ENCODE measurements around the gene NTRK1.

NTRK1 gene

DNA sequence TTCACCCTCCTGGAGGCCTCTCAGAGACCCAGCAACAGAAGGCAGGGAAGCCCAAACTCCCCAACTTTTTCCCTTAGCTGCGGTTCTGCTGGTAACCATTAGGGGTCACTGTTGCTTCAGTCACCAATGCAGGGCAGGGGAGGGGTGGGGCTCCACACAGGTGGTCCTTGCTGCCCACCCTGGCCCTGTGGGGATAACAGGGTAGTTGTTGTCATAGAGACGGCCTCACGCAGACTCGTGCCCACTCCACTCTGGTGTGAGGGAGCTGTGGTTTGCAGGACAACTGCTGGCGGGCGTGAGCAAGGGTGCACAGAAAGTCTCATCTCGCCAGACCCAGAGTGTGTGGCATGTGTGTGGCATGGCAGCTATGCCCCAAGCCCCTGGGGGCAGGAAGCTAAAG is 21.7 kb upstream of the NTRK1 start:
- no peak for DNase-seq (ENCODE audit: low read depth)

- DNase-seq (ENCODE audit: low read depth): no peak
Observed at GRCh38 chr1:156839426-156840109, 21.1 kb upstream of the NTRK1 start.

- DNase-seq (ENCODE audit: low read depth): no peak
Observed at GRCh38 chr1:156840186-156840897, 20.3 kb upstream of the NTRK1 start.

DNA sequence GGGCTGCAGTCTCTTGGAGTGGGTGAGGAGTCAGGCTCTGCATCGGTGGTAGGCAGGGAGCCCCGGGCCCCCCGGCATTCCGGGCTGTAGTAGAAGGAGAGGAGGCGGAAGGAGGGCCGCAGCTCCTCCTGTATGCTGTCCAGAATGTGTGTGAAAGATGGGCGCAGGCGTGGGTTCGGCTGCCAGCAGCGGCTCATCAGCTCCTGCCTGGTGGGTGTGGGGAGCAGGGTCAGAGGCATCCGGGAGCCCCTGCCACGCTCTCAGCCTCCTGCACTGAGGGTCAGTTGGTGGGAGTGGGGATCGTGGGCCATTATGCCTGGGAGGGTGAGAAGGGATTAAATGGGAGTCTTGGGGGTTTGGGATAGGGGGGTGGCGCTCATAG is 19.8 kb upstream of the NTRK1 start:
- no peak for DNase-seq (ENCODE audit: low read depth)

DNA sequence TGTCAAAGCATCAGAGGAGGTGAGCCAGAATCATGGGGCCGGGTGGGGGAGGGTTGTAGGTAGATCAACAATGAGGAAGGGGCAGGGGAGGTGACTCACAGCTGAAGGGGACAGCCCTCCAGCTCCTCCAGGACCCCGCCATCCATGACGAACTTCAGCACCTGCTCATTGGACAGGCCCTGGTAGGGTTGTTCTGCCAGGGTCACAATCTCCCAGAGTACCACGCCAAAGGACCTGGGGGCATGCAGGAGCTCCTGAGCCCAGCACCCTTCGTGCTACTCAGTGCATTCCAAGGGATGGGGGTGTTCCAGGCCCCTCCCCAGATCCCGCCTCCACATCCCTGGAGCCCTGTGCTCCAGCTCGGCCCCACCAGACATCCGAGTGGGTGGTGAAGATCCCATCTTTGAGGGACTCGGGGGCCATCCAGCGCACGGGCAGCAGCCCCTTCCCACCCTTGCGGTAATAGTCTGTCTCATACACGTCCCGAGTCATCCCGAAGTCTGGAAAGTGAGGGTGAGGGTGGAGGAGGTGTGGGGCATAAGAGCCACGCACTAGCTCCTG is 19.3 kb upstream of the NTRK1 start:
- no peak for DNase-seq (ENCODE audit: low read depth)

- DNase-seq (ENCODE audit: low read depth): no peak
Observed at GRCh38 chr1:156842618-156843300, 17.9 kb upstream of the NTRK1 start.

DNA sequence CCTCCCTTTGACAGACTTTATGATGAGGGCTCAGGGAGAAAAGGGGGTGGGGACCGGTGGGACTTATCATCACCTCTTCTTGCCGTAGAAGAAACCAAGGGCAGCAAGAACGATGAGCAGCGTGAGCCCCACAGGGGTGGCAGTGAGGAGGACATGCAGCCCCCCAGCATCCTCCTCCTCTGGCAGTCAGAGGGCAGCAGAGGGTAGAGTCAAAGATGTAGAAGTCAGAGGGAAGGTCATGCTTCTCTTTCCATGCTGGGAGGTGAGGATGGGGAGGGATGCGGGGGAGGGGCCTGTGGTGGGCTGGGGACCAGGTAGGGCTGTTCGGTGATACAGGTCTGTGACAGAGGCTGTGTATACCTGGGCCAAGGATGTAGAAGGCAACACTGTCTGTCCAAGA is 16.6 kb upstream of the NTRK1 start:
- no peak for DNase-seq (ENCODE audit: low read depth)

DNA sequence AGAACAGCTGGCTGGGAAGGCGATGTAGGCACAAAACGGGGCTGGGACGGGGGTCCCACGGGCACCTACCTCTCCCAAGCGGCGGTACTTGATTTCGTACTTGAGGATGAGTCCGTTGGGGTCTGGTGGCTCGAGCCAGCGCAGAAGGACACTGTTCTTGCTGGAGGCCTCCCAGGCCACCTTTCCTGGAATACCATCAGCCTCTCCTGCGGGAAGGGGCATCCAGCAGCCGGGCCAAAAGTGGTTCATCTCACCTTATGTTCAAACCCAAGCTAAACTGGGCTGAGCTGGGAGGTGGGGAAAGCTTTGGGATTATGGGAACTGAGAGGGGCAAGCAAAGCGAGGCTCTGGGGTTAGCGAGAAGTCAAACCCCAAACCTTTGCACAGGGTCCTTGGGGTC is 16.0 kb upstream of the NTRK1 start:
- DNase-seq (ENCODE audit: low read depth): no peak

GRCh38 chr1:156845055-156845952 is 15.4 kb upstream of the NTRK1 start:
- peak; percentile 28 for DNase-seq (ENCODE audit: low read depth)

- no peak for DNase-seq (ENCODE audit: low read depth)
Observed at GRCh38 chr1:156845953-156846545, 14.6 kb upstream of the NTRK1 start.

DNA sequence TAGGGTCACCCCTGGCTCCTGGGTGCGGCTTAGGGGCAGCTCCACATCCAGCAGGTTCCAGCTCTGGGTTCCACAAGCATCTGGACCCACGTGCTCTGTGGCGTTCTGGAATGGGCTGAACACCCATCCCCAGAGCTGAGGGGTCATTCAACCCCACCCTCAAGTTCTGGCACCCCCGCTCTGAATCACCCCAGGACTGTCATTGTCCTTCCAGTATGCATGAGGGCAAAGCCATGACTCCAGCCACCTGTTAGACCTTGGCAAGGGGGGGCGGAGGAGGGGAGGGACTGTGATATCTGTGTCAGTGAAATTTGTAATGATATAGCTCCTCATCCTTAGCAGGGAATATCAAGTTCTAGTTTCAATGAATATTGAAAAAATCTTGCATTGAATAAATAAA is 14.0 kb upstream of the NTRK1 start:
- no peak for DNase-seq (ENCODE audit: low read depth)

DNA sequence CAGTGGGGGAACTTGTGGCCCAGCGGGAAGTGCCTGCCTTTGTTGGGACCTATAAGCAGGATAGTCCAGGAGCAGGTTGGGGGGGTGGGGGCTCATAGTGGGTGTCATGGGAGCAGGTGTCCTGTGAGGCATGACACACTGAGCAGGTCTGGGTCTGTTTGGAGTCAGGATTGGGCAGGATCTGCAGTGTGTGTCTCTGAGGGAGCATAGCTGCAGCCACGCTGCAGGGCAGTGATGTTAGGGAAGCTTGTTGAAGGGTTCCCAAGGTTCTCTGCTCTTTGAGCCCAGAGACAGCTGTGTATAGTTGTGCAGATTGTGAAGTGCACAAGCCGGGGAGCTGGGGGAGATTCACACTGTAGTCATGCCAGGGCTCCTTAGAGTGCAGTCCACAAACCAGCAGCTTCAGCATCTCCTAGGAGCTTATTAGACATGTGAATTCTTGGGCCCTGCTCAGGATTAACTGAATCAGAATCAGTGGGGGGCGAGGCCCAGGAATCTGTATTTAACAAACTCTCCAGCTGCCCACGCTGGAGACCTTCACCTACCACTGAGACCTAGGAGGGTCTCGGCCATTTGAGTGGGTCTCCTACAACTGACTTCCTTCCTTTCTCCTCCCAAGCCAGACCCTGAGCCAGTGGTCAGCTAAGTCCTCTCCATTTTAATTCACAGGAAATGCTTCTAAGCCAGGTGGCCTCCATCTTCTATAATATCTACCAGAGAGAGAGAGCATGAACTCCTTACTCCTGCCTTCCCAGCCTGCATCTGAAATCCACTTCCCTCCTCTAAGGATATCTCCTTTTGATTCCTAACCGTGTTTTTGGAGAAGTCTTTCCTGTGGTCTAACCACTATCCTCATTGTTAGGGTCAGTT is 12.8 kb upstream of the NTRK1 start:
- no peak for DNase-seq (ENCODE audit: low read depth)

DNA sequence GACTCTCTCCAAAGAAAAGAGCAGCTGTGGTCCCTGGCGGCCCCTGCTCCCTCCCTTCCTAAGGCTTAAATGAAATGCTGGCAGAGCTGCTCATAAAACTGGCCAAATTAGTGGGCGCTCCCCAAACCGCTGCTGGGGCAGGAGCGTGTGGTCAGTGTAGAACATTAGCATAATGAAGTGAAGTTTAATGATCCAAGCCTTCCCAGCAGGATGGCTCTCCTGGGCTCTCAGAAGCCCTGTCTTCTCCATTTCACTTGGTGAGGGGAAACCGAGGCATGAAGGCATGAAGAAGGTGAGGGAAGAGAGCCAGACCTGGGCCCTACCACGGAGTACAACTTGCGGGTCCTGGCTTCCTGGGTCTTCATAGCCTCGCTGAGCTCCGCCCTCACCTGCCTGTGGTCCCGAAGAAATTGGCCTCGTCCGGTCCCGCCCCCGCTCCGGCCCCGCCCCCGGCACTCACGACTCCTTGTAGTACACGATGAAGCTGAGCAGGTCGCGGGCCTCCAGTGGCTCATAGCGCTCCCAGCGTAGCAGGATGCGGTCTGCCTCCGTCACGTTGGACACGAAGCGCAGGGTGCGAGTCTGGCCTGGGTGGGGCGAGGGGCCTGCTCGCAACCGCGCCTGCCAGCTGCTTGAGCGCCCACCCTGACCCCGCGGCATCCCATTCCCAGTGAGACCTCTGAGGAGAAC is 12.1 kb upstream of the NTRK1 start:
- peak; percentile 60 for DNase-seq (ENCODE audit: low read depth)

GRCh38 chr1:156849151-156849496 is 11.5 kb upstream of the NTRK1 start:
- DNase-seq (ENCODE audit: low read depth): no peak

DNA sequence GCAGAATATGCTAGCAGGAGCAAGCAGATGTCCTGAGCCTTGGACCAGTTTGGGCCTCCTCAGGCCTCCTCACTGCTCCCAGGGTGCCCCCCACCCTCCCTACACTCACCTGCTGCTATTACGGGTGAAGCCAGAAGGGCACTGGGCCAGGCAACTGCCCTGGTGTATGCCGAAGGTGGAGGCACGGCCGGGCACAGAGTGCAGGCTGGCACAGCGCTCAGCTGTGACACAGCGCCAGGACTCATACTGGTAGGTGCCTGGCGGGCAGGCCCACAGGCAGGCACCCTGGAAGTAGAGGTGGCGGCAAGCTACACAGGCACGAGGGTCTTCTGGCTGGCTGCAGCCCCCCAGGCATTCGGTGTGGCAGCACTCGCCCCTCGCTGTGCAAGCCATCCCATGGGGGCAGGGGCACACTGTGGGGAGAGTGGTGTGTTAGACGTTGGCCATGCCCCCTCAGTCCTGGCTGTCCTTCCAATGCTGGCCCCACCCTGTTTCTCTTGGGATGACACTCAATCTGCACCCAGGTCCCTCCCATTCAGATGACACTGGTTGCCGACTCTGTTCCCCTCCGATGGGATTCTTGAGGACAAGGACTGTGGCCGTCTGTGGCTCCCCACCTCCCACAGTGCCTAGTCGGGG is 8.8 kb upstream of the NTRK1 start:
- no peak for DNase-seq (ENCODE audit: low read depth)

DNA sequence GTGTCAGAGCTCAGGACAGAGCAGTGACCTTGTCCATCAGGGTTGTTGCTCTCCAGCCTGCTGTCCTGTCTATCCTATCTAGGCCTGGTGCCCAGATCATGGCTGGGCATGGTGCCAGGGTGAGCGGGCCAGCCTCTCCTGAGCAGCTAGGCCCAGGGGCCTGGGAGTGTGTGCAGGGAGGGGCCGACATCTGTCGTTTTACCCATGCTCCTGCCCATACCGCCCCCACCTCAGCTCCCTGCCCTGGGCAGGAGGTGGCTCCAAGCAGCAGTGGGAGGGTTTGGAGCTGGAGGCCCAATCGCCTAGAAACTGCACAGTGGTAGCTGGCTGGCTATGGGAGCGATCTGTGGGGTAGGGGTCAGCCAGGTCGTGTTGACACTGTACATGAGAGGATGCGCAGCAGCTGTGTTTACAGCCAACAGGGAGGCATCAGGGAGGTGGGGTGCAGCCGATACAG is 8.2 kb upstream of the NTRK1 start:
- no peak for DNase-seq (ENCODE audit: low read depth)

GRCh38 chr1:156853761-156854160 is 6.9 kb upstream of the NTRK1 start:
- no peak for DNase-seq (ENCODE audit: low read depth)

GRCh38 chr1:156854634-156855033 is 6.0 kb upstream of the NTRK1 start:
- DNase-seq (ENCODE audit: low read depth): no peak

DNA sequence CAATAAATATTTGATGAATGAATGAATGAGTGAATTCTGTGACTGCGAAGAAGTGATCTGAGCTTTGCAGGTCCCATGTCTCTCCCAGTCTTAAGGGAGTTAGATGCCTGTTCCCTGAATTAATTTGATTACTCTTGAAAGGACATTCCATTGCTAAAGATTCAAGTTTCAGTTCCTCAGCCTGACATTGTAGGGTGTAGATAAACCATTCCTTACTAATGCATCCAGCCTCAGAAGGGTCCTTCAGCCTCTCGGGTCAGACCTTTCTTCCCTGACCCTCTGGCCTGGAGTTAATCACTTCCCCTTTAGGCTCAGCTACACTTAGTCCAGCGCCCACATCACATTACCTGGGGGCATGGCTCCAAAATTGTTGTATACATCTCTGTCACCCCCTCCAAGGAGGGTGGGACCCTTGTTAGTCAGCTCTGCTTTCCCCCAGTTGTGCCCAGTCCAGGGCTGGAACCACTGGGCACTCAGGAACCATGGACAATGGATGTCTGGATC is 4.3 kb upstream of the NTRK1 start:
- DNase-seq (ENCODE audit: low read depth): no peak

All from activated T-cell treated with anti-CD3 and anti-CD28 coated beads for 1 hour (primary cell).